ENCODE results near the gene NBPF1. TPM values are rescaled to one million over a fixed set of nuclear protein-coding genes. Genes with fewer than 3 reads are reported as not detected.
"Not testable (repeated sequence)": the region's sequence is repeated elsewhere in the genome, so short reads cannot be mapped to it uniquely, and the experiment has no call there.

Gene NBPF1
- total RNA-seq = 35.1 and 46.3 TPM in 2 replicates

GRCh38 chr1:16613185-16614147 is at the start of gene NBPF1:
NBPF1 (minus strand) TSS chr1:16613564.
- peak; percentile 99 for DNase-seq

GRCh38 chr1:16658234-16658633 is 44.9 kb upstream of the NBPF1 start:
- DNase-seq = not testable (repeated sequence)

DNA sequence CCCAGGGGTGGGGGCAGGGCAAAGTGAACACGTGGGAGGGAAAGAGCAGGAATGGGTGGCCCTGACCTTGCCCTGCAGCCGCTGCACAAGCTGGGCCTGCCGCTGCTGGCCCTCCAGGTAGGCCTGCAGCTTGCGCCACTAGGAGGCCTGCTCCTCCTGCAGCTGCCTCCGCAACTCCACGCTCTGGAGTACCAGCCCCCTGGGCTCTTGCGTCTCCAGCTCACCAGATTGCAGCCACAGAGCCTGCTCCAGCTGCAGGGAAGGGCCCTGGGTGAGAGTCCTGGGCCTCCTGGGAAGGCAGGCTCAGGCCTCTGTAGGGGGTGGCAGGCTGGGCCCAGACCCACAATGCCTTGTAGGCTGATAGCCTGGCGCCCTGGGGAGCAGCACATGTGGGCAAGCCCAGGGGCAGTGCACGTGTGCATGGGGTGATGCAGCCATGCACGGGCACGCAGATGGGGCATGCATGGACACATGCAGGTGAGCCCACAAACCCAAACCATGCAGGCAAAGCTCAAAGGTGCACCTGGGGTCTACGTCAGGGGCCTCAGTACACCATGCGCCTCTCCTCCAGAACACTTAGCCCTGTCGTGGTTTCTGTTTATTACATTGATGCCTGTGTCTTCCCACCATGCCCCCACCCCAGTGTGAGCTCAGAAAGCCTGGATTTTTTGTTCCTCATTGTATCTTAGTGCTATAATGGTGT is 43.8 kb upstream of the NBPF1 start:
- DNase-seq = not testable (repeated sequence)

- DNase-seq = not testable (repeated sequence)
Observed at GRCh38 chr1:16656574-16656973, 43.2 kb upstream of the NBPF1 start.

GRCh38 chr1:16651560-16651959 is 38.2 kb upstream of the NBPF1 start:
- DNase-seq = not testable (repeated sequence)

- DNase-seq = not testable (repeated sequence)
Observed at GRCh38 chr1:16649960-16650359, 36.6 kb upstream of the NBPF1 start.

DNA sequence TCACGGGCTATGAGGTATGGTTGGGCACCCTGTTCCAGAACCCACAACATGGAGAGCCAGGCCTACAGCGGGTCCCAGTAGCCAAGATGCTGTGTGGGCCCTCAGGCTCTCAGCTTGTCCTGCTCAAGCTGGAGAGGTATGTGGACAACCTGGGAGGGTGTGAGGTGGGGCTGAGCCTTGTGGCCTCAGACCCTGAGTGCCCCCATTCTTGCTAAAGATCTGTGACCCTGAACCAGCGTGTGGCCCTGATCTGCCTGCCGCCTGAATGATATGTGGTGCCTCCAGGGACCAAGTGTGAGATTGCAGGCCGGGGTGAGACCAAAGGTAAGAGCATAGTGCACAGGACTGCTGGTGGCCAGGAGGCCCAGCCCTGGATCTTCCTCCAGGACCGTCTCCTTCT is 36.0 kb upstream of the NBPF1 start:
- DNase-seq = not testable (repeated sequence)

GRCh38 chr1:16648756-16649155 is 35.4 kb upstream of the NBPF1 start:
- DNase-seq = not testable (repeated sequence)

GRCh38 chr1:16648250-16648649 is 34.9 kb upstream of the NBPF1 start:
- DNase-seq = not testable (repeated sequence)

- DNase-seq = not testable (repeated sequence)
Observed at GRCh38 chr1:16647179-16648176, 34.1 kb upstream of the NBPF1 start.

DNA sequence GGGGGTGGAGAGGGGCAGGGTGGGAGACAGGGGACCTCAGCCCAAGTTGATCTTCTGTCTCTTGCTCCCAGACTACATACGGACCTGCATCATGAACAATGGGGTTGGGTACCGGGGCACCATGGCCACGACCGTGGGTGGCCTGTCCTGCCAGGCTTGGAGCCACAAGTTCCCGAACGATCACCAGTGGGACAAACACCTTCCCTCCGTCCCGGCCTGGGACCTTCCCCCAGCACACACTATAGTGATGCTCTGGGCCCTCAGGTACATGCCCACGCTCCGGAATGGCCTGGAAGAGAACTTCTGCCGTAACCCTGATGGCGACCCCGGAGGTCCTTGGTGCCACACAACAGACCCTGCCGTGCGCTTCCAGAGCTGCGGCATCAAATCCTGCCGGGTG is 33.4 kb upstream of the NBPF1 start:
- not testable (repeated sequence) for DNase-seq

DNA sequence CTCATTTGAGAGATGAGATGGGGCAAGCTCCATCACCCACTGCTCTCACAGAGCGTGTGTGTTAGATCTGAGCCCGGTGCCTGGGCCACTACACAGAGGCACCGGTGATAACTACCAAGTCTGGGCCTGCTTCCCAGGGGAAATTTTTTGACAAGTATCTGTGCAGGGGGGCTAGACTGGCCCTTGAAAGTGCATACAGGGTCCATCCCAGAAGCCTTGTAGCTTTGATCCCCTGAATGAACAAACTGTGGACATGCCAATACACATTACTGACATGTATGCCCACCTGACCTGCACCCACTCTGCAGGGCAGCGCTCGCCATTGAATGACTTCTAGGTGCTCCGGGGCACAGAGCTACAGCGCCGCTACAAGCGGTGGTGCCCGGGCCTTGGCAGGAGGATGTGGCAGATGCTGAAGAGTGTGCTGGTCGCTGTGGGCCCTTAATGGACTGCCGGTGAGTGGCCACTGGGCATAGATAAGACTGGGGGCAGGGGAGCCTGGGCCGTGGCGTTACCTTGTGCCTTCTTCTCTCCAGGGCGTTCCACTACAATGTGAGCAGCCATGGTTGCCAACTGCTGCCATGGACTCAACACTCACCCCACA is 32.8 kb upstream of the NBPF1 start:
- not testable (repeated sequence) for DNase-seq

- DNase-seq = not testable (repeated sequence)
Observed at GRCh38 chr1:16645271-16646060, 32.1 kb upstream of the NBPF1 start.

DNA sequence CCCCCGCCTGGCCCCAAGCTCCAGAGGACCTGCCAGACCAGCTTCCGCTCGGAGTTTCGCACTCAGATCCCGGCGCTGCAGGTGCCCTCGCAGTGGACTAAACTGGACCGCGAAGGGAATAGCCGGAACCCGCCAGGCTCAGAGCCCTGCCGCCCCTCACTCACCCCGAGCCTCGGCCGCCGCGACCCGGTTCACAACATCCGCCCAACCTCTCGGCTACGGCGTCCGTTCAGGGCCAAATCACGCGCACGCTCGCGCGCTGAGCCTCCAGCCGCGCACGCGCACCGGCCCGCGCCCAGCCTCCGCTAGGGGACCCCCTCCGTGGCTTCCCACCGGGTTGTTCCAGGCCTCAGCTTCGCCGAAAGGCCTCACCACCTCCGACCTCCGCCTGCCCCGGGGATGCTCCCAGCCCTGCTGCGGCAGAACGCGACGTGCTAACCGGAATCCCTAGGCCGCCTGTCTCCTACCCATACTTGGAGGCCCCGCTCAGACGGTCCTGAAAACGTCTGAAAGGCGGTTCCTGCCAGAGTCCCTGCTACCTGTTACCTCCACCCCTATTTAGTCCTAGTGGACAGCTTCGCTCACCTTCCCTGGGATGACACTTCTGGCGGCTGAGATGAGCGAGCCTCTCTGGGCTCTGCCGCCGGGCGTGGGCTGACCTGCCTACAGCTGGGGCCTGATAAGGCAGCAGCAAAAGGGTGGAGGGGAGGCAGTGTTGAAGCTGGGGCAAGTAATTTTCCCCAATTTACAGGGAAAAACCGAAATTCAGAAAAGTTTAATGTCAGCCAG is 31.3 kb upstream of the NBPF1 start:
- peak; percentile 100 for DNase-seq

GRCh38 chr1:16644193-16644481 is 30.8 kb upstream of the NBPF1 start:
- no peak for DNase-seq

DNA sequence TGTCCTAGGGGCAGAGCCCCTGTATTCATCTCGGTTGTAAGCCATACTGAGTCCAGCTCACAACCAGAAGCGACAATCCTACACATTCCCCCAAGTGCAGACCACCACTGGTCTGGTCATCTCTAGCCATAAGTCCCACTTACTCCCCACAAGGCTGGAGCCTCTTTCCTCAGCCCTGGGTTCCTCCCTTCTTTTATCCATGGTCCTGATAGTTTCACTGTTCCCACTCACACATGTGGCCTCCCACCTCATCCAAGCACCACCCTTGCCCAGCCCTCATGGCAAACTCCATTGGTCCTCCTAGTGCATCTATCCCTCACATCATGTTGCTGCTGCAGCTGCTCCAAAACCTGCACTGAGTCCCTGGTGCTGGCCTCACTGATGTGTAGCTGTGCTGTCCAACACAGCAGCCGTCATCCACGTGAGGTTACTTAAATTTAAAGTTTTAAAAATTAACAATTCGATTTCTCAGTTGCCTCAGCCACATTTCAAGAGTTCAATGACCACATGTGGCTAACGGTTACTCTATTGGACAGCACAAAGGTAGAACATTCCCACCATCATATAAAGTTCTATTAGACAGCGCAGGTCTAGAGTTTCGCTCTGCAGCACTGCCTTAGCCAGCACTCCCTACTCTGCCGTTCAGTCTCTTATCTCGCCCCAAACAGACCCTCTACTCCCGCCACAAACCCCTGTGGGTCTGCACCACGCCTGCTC is 30.3 kb upstream of the NBPF1 start:
- peak; percentile 32 for DNase-seq

- DNase-seq = not testable (repeated sequence)
Observed at GRCh38 chr1:16643001-16643411, 29.6 kb upstream of the NBPF1 start.

DNA sequence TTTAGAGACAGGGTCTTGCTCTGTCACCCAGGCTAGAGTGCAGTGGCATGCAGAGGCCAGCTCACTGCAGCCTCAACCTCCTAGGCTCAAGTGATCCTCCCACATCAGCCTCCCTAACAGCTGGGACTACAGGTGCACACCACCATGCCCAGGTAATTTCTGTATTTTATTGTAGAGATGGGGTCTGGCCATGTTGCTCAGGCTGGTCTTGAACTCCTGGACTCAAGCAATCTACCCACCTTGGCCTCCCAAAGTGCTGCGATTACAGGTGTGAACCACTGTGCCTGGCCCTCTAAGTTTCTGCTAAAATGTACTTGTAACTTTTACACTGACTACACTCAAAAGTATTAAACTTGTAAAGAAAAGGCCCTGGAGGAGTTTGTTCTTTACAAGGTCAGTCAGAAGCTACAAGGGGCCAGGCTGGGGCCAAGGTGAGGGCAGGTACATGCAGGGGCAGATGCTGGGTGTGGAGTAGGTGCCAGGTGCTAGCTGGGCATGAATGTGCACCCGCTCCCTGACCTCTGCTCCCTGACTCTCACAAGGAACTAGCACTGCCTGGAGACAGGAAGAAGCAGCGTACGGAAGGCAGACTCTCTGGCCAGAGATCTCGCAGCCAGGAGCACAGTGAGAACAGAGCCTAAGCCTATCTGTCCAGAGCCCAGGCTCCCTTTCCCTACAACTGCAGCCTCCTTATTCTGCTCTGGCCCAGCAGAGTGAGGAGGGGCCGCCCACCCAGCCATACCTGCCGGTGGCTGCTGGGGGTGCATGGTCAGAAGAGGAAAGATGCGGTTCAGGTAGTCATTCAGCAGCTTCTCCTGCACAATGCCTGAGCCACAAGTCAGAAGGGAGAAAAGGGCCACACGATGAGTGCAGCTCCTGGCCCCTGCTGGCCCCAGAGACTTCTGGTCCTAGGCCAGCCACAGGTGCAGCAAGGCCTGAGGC is 28.9 kb upstream of the NBPF1 start:
- DNase-seq = not testable (repeated sequence)
